Dendritic cell treated with granulocyte-macrophage colony-stimulating factor and Interleukin-4, amounts not matched to agents 40 ng/mL and 50 ng/mL, for 4 days (primary cell): ENCODE measurements around the gene KLK1.

ENCODE experiments used
- H3K27ac Mint-ChIP-seq: one replicate; pipeline ENCODE4 v1.8.0; 2022; ENCODE audit warnings: mild to moderate bottlenecking, mixed read lengths
- H3K27me3 Mint-ChIP-seq: one replicate; pipeline ENCODE4 v1.8.0; 2022; ENCODE audit warnings: mild to moderate bottlenecking, mixed read lengths
- H3K36me3 Mint-ChIP-seq: one replicate; pipeline ENCODE4 v1.8.0; 2022; ENCODE audit warnings: low read depth, mixed read lengths
- H3K4me1 Mint-ChIP-seq: one replicate; pipeline ENCODE4 v1.8.0; 2022; ENCODE audit warnings: low read depth, mixed read lengths
- H3K4me3 Mint-ChIP-seq: one replicate; pipeline ENCODE4 v1.8.0; 2022; ENCODE audit warnings: mild to moderate bottlenecking, moderate library complexity, mixed read lengths
- H3K9me3 Mint-ChIP-seq: one replicate; pipeline ENCODE4 v1.8.0; 2022; ENCODE audit warnings: mixed read lengths
- intact Hi-C: fragments of 100-400 bp; cut with micrococcal nuclease; formaldehyde crosslinking; loops from one replicate; pipeline ENCODE4 v1.15.0; 2022

KLK1 gene

GRCh38 chr19:50823389-50824042 is at the start of gene KLK1:
Gene KLK1 (minus strand): TSS chr19:50823787. CDS start chr19:50823748, 39 bp downstream.
- peaks cover 24% of the 10 kb centered on the region for H3K4me1 Mint-ChIP-seq
- intact Hi-C loops: no loop called here
- H3K9me3 Mint-ChIP-seq: no peaks in the 10 kb centered on the region
- no peak within 1 kb of the TSS for H3K4me3 Mint-ChIP-seq
- no peaks in the 10 kb centered on the region for H3K36me3 Mint-ChIP-seq
- H3K27ac Mint-ChIP-seq: no peak within 1 kb of the TSS
- H3K27me3 Mint-ChIP-seq: peaks cover 73% of the 10 kb centered on the region

GRCh38 chr19:50873056-50873455 is 49.5 kb upstream of the KLK1 start, which contains the start of gene KLK2:
Gene KLK2 (plus strand): TSS chr19:50873439. CDS start chr19:50873474, 35 bp downstream.
- no peaks in the 10 kb centered on the region for H3K4me1 Mint-ChIP-seq
- no peak within 1 kb of the TSS for H3K4me3 Mint-ChIP-seq
- no peaks in the 10 kb centered on the region for H3K9me3 Mint-ChIP-seq
- no peak within 1 kb of the TSS for H3K27ac Mint-ChIP-seq
- no peaks in the 10 kb centered on the region for H3K36me3 Mint-ChIP-seq
- intact Hi-C loops: no loop called here
- H3K27me3 Mint-ChIP-seq: peaks cover 11% of the 10 kb centered on the region

- Mint-ChIP-seq H3K4me3 (no peak overlapping the region), H3K9me3 (no peaks in the 10 kb centered on the region), H3K27me3 (peaks cover 14% of the 10 kb centered on the region), H3K36me3 (no peaks in the 10 kb centered on the region), H3K4me1 (no peaks in the 10 kb centered on the region), H3K27ac (no peak overlapping the region)
- intact Hi-C loops: no loop called here
These were observed 47.0 kb upstream of the KLK1 start for GRCh38 chr19:50870417-50871089.

- no peak overlapping the region for H3K4me3 Mint-ChIP-seq
- H3K36me3 Mint-ChIP-seq: no peaks in the 10 kb centered on the region
- no peaks in the 10 kb centered on the region for H3K9me3 Mint-ChIP-seq
- intact Hi-C loops: no loop called here
- no peak overlapping the region for H3K27ac Mint-ChIP-seq
- peaks cover 18% of the 10 kb centered on the region for H3K27me3 Mint-ChIP-seq
- H3K4me1 Mint-ChIP-seq: no peaks in the 10 kb centered on the region
These were observed 45.9 kb upstream of the KLK1 start for GRCh38 chr19:50869479-50869878.

GRCh38 chr19:50861496-50862286 is 38.1 kb upstream of the KLK1 start:
- H3K27me3 Mint-ChIP-seq: peaks cover 31% of the 10 kb centered on the region
- H3K27ac Mint-ChIP-seq: no peak overlapping the region
- H3K9me3 Mint-ChIP-seq: no peaks in the 10 kb centered on the region
- H3K4me1 Mint-ChIP-seq: no peaks in the 10 kb centered on the region
- intact Hi-C loops: no loop called here
- no peak overlapping the region for H3K4me3 Mint-ChIP-seq
- H3K36me3 Mint-ChIP-seq: no peaks in the 10 kb centered on the region

- peaks cover 33% of the 10 kb centered on the region for H3K27me3 Mint-ChIP-seq
- no peaks in the 10 kb centered on the region for H3K36me3 Mint-ChIP-seq
- intact Hi-C loops: no loop called here
- no peak overlapping the region for H3K27ac Mint-ChIP-seq
- H3K4me3 Mint-ChIP-seq: no peak overlapping the region
- no peaks in the 10 kb centered on the region for H3K9me3 Mint-ChIP-seq
- no peaks in the 10 kb centered on the region for H3K4me1 Mint-ChIP-seq
These were observed 37.4 kb upstream of the KLK1 start for GRCh38 chr19:50861010-50861409.

- peaks cover 33% of the 10 kb centered on the region for H3K27me3 Mint-ChIP-seq
- intact Hi-C loops: no loop called here
- H3K36me3 Mint-ChIP-seq: no peaks in the 10 kb centered on the region
- H3K4me1 Mint-ChIP-seq: no peaks in the 10 kb centered on the region
- no peaks in the 10 kb centered on the region for H3K9me3 Mint-ChIP-seq
- no peak overlapping the region for H3K4me3 Mint-ChIP-seq
- H3K27ac Mint-ChIP-seq: no peak overlapping the region
These were observed 36.3 kb upstream of the KLK1 start for GRCh38 chr19:50859849-50860248.

- Mint-ChIP-seq H3K4me1 (no peaks in the 10 kb centered on the region), H3K4me3 (no peak overlapping the region), H3K27me3 (peaks cover 34% of the 10 kb centered on the region), H3K27ac (no peak overlapping the region), H3K36me3 (no peaks in the 10 kb centered on the region), H3K9me3 (no peaks in the 10 kb centered on the region)
- intact Hi-C loops: no loop called here
These were observed 35.3 kb upstream of the KLK1 start for GRCh38 chr19:50858886-50859285.

GRCh38 chr19:50857366-50857765 is 33.8 kb upstream of the KLK1 start:
- H3K4me1 Mint-ChIP-seq: no peaks in the 10 kb centered on the region
- no peaks in the 10 kb centered on the region for H3K36me3 Mint-ChIP-seq
- intact Hi-C loops: no loop called here
- peaks cover 31% of the 10 kb centered on the region for H3K27me3 Mint-ChIP-seq
- H3K27ac Mint-ChIP-seq: no peak overlapping the region
- no peaks in the 10 kb centered on the region for H3K9me3 Mint-ChIP-seq
- H3K4me3 Mint-ChIP-seq: no peak overlapping the region

GRCh38 chr19:50854636-50855410 is 31.2 kb upstream of the KLK1 start, which contains the start of gene KLK3:
Gene KLK3 (plus strand): TSS chr19:50854915. CDS start chr19:50854956, 41 bp downstream.
- Mint-ChIP-seq H3K36me3 (no peaks in the 10 kb centered on the region), H3K4me1 (no peaks in the 10 kb centered on the region), H3K27me3 (peaks cover 27% of the 10 kb centered on the region), H3K4me3 (no peak within 1 kb of the TSS), H3K9me3 (no peaks in the 10 kb centered on the region), H3K27ac (no peak within 1 kb of the TSS)
- intact Hi-C loops: no loop called here

- Mint-ChIP-seq H3K36me3 (no peaks in the 10 kb centered on the region), H3K4me1 (no peaks in the 10 kb centered on the region), H3K9me3 (no peaks in the 10 kb centered on the region), H3K27me3 (peaks cover 19% of the 10 kb centered on the region), H3K27ac (no peak overlapping the region), H3K4me3 (no peak overlapping the region)
- intact Hi-C loops: no loop called here
These were observed 28.0 kb upstream of the KLK1 start for GRCh38 chr19:50851620-50852019.

- Mint-ChIP-seq H3K27ac (no peak overlapping the region), H3K4me3 (no peak overlapping the region), H3K4me1 (no peaks in the 10 kb centered on the region), H3K9me3 (no peaks in the 10 kb centered on the region), H3K36me3 (no peaks in the 10 kb centered on the region), H3K27me3 (peaks cover 16% of the 10 kb centered on the region)
- intact Hi-C loops: no loop called here
These were observed 27.2 kb upstream of the KLK1 start for GRCh38 chr19:50850738-50851137.

GRCh38 chr19:50844296-50844935 is 20.8 kb upstream of the KLK1 start:
- H3K36me3 Mint-ChIP-seq: no peaks in the 10 kb centered on the region
- H3K27me3 Mint-ChIP-seq: peaks cover 25% of the 10 kb centered on the region
- H3K9me3 Mint-ChIP-seq: no peaks in the 10 kb centered on the region
- no peak overlapping the region for H3K4me3 Mint-ChIP-seq
- no peak overlapping the region for H3K27ac Mint-ChIP-seq
- intact Hi-C loops: no loop called here
- no peaks in the 10 kb centered on the region for H3K4me1 Mint-ChIP-seq
